Stimulated activated naive CD8-positive, alpha-beta T cell treated with anti-CD3 and anti-CD28 coated beads, Interleukin-15, Interleukin-2, amounts not matched to agents 100 U/mL and 50 U/mL, for 24 hours (primary cell): ENCODE measurements around the gene DMP1.
"Not testable (repeated sequence)": the region's sequence is repeated elsewhere in the genome, so short reads cannot be mapped to it uniquely, and the experiment has no call there.

Source experiments
- ATAC-seq: fragments of 150-1000 bp; cut with Tn5 transposase; one replicate; pipeline ENCODE4 v1.10.0; 2021
- DNase-seq: peaks from one replicate; pipeline ENCODE4 v3.0.0; 2021

The DMP1 gene

GRCh38 chr4:87680271-87680670, 30.2 kb downstream of the DMP1 start:
- DNase-seq (no peak), ATAC-seq (no peak)

DNA sequence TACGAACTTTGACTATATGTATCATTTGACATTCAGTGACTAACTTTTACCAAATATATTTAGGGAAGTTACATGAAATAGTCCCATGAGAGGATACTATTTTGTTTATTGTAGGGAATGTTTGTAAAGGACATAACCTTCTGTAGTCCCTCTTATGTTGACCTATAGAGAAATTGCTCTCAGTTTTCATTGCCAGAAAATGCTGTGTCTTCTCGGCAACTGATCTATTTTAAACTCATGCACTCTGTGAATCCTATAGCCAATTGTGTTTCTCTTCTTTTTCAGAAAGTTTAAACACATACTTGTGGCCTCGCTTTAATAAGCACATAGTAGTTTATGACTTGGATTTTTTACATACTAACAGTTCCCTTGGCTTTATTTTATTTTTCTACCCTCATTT, 38.2 kb downstream of the DMP1 start:
- no peak for ATAC-seq
- no peak for DNase-seq

DNA sequence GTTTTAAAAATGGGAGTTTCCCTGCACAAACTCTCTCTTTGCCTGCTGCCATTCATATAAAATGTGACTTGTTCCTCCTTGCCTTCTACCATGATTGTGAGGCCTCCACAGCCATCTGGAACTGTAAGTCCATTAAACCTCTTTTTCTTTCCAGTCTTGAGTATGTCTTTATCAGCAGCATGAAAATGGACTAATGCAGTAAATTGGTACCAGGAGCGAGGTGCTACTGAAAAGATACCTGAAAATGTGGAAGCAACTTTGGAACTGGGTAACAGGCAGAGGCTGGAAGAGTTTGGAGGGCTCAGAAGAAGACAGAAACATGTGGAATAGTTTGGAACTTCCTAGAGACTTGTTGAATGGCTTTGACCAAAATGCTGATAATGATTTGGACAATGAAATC, 40.9 kb downstream of the DMP1 start:
- DNase-seq, ATAC-seq: not testable (repeated sequence)

GRCh38 chr4:87692060-87692459, 42.0 kb downstream of the DMP1 start:
- ATAC-seq, DNase-seq: not testable (repeated sequence)

- DNase-seq (no peak), ATAC-seq (no peak)
These were observed 47.2 kb downstream of the DMP1 start for GRCh38 chr4:87697272-87697671.

DNA sequence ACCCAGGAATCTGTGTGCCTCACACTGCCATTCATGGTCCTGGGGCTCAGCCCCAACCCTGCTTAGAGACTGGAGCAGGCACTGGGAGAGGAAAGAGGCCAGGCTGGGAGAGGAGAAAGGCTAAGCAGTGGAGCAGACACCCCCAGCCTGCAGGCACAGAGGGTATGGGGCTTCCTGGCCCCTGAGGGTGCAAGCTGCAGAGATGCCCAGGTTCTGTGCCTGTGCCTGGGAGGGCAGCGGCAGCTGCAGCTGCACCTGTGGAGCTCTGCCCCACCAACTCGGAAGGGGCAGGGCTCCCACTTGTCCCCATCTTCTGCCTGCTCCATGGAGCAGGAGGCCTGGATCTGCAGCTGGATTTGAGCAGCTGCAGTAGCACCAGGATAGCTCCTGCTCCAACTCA, 47.9 kb downstream of the DMP1 start:
- no peak for ATAC-seq
- DNase-seq = no peak

DNA sequence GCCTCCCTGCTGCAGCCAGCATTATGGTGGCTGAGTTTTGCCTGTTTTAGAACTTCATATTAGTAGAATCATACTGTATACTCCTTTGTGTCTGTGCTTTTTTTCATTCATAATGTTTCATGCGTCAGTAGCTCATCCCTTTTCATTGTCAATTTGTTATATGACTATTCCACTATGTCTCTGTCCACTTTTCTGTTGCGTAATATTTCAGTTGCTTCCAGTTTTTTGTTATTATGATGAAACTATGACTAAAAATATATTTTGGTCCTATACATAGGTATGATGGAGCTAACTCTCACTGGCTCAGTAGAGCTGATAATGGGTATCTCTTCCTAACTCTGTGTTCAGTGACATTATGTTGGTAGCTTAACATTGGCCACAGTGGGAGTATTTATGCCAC, 48.3 kb downstream of the DMP1 start:
- DNase-seq (no peak), ATAC-seq (no peak)

- ATAC-seq (no peak), DNase-seq (no peak)
These were observed 53.9 kb downstream of the DMP1 start for GRCh38 chr4:87704001-87704400.

DNA sequence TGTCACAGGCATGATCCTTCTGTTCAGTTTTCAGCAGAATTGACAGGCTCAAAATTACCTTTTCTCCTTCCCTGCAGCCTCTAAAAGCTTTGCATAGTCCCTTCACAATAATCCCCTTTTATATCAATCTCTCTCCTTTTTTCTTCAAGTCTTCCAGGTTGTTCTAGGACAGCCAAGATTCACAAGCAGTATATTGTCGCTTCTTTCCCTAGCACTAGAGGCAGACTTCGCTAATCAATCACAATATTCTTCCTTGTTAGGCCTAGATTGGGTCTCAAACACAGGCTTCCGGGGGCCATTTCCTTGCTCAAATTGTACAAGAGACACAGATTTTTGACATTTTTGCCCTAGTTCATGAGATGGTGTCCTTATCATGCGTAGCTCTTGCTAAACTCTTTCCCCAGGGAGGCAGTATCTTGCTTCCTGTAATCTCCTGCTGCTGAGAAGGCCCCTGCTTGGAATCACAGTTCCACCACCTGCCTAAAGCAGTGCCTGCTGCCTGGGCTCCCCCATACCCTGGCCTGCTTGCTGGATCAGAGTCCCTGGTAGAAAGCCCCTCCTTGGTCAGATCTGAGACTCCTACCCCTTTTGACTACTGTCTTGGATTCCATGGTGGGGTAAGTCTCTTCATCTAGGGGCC, 57.3 kb downstream of the DMP1 start:
- ATAC-seq (no peak), DNase-seq (no peak)
